ENCODE data around the gene TRIM66.

TRIM66 gene

GRCh38 chr11:8577791-8578581 lies 104.5 kb downstream of the TRIM66 start:
- no peak for DNase-seq

- DNase-seq, result no peak
Observed at GRCh38 chr11:8574798-8575197, 107.7 kb downstream of the TRIM66 start.

GRCh38 chr11:8573777-8574176 lies 108.7 kb downstream of the TRIM66 start:
- no peak for DNase-seq

GRCh38 chr11:8567602-8568198 lies 114.8 kb downstream of the TRIM66 start:
- no peak for DNase-seq

GRCh38 chr11:8566613-8567210 lies 115.8 kb downstream of the TRIM66 start:
- peak in 2 of 58 donors; percentile 0 to 21 for DNase-seq

- DNase-seq, result no peak
Observed at GRCh38 chr11:8564526-8564925, 117.9 kb downstream of the TRIM66 start.
